SU-DHL-6 (cell line): ENCODE measurements around the gene GLE1.

ENCODE experiments used
- H2AFZ ChIP-seq: fragments of 200-600 bp; sonication (generic); 2 replicates; pipeline ENCODE4 v1.6.1; 2014; ENCODE audit warnings: low read depth, mild to moderate bottlenecking, moderate library complexity, mixed read lengths, antibody characterized with exemption, low read length; ENCODE audit not compliant: severe bottlenecking
- H3F3A ChIP-seq: fragments of 200-600 bp; shearing (Covaris generic); 2 replicates; pipeline ENCODE4 v1.6.0; 2016; ENCODE audit warnings: antibody characterized with exemption, mild to moderate bottlenecking; ENCODE audit not compliant: insufficient read depth
- H3K27ac ChIP-seq: fragments of 200-600 bp; sonication (generic); 2 replicates; pipeline ENCODE4 v1.5.1; 2016; ENCODE audit warnings: low read depth, mild to moderate bottlenecking, low read length, moderate library complexity, mixed read lengths
- H3K27me3 ChIP-seq: fragments of 200-600 bp; sonication (generic), shearing (Covaris generic); 2 replicates; pipeline ENCODE4 v1.6.0; 2014; ENCODE audit warnings: mild to moderate bottlenecking, low read length
- H3K36me3 ChIP-seq: fragments of 200-600 bp; sonication (generic); 2 replicates; pipeline ENCODE4 v1.6.1; 2014; ENCODE audit warnings: mild to moderate bottlenecking, low read length, mixed read lengths
- H3K4me2 ChIP-seq: fragments of 300-600, 200-600 bp; shearing (Covaris generic), sonication (generic); 2 replicates; pipeline ENCODE4 v1.6.0; 2014; ENCODE audit warnings: low read length, low read depth, mild to moderate bottlenecking; ENCODE audit not compliant: poor library complexity, severe bottlenecking
- H3K4me3 ChIP-seq: fragments of 200-600 bp; sonication (generic); 2 replicates; pipeline ENCODE4 v1.5.1; 2014; ENCODE audit warnings: antibody characterized with exemption, low read length, mild to moderate bottlenecking, mixed read lengths; ENCODE audit not compliant: insufficient read depth, poor library complexity, severe bottlenecking
- H3K79me2 ChIP-seq: fragments of 200-600 bp; sonication (generic); 2 replicates; pipeline ENCODE4 v1.6.1; 2014; ENCODE audit warnings: mild to moderate bottlenecking, low read length, moderate library complexity; ENCODE audit not compliant: insufficient read depth
- H3K9ac ChIP-seq: fragments of 200-600 bp; sonication (generic); 2 replicates; pipeline ENCODE4 v1.7.0; 2014; ENCODE audit warnings: mild to moderate bottlenecking, low read length
- H3K9me2 ChIP-seq: fragments of 200-600 bp; sonication (generic); replicated peaks from 2 replicates; pipeline ENCODE4 v1.6.1; 2014; ENCODE audit warnings: low read length; ENCODE audit not compliant: insufficient read depth
- H3K9me3 ChIP-seq: fragments of 200-600 bp; sonication (generic); 2 replicates; pipeline ENCODE4 v1.6.1; 2014; ENCODE audit warnings: low read length, mixed read lengths; ENCODE audit not compliant: insufficient read depth
- H4K20me1 ChIP-seq: fragments of 200-600 bp; sonication (generic); 2 replicates; pipeline ENCODE4 v1.6.1; 2014; ENCODE audit warnings: low read depth, mild to moderate bottlenecking, antibody characterized with exemption, low read length, moderate library complexity, mixed read lengths
- EZH2phosphoT487 ChIP-seq: fragments of 200-600 bp; sonication (generic), shearing (Covaris generic); conservative IDR thresholded peaks from 2 replicates; pipeline ENCODE4 v1.6.1; 2018; ENCODE audit warnings: mild to moderate bottlenecking, antibody characterized with exemption, low read length, moderate library complexity, mixed read lengths
- TF ChIP-seq, protein P1 (sequence below): fragments of 200-600 bp; sonication (generic); IDR thresholded peaks from one replicate; pipeline ENCODE4 v1.5.1; 2017; ENCODE audit warnings: antibody characterized with exemption, mild to moderate bottlenecking, low read length, moderate library complexity; ENCODE audit not compliant: insufficient read depth, poor library complexity, severe bottlenecking

GLE1 gene, protein sequence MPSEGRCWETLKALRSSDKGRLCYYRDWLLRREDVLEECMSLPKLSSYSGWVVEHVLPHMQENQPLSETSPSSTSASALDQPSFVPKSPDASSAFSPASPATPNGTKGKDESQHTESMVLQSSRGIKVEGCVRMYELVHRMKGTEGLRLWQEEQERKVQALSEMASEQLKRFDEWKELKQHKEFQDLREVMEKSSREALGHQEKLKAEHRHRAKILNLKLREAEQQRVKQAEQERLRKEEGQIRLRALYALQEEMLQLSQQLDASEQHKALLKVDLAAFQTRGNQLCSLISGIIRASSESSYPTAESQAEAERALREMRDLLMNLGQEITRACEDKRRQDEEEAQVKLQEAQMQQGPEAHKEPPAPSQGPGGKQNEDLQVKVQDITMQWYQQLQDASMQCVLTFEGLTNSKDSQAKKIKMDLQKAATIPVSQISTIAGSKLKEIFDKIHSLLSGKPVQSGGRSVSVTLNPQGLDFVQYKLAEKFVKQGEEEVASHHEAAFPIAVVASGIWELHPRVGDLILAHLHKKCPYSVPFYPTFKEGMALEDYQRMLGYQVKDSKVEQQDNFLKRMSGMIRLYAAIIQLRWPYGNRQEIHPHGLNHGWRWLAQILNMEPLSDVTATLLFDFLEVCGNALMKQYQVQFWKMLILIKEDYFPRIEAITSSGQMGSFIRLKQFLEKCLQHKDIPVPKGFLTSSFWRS

DNA sequence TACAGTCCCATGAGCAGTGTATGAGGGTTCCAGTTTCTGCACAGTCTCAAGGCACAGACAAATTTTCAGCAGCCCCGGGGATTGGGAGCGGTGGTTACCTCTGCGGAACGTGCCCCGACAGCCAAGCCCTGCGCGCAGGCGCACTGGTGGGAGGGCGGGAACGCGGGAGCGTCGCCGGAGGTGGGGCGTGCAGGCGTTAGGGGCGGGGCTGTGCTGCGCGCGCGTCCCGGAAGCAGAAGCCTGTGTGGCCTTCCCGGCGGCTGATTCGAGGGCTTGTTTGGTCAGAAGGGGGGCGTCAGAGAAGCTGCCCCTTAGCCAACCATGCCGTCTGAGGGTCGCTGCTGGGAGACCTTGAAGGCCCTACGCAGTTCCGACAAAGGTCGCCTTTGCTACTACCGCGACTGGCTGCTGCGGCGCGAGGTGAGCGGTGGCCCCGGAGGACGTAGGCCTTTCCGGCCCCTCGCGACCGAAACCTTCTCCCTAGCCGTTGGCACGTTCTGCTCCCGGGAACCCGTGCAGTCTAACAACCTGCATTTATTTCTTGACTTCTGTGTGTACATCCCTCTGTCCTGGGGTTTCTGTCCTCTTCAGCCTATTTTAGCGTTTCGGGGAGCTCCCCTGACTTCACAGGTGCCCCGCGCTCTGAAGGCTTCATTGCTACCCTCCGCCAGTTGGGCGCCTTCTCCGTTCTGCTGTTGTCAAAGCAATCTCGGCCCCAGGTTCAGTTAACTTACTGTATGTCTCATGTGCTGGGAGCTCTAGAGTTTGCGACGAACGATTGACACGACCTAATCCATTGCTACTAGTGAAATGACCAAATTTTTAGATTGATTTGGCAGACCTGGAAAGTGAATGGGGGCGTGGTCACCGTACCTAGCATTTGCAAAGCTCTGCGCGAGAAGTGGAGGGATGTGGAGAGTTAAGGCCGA is at the start of gene GLE1:
GLE1 (plus strand) TSS at position 235 of the 929 bp plus-strand sequence; CDS start at position 322, 87 bp downstream.
- Histone ChIP-seq H3K9me2 (no peaks in the 10 kb centered on the region), H3K27ac (peak within 1 kb of the TSS; percentile 64), H3K27me3 (no peaks in the 10 kb centered on the region), H3K79me2 (peaks cover 33% of the 10 kb centered on the region), H2AFZ (peak within 1 kb of the TSS; percentile 77), H3K4me2 (peak within 1 kb of the TSS; percentile 68), H3F3A (peaks cover 11% of the 10 kb centered on the region; the same call in 1 of the 2 replicates), H3K9me3 (no peaks in the 10 kb centered on the region), H3K9ac (peak within 1 kb of the TSS; percentile 87), H3K36me3 (0 out of 2 replicates have a peak, but pooled peaks cover 8% of the 10 kb centered on the region), H4K20me1 (no peaks in the 10 kb centered on the region), H3K4me3 (peak within 1 kb of the TSS; percentile 79)
- TF ChIP-seq EZH2phosphoT487, result no peak

DNA sequence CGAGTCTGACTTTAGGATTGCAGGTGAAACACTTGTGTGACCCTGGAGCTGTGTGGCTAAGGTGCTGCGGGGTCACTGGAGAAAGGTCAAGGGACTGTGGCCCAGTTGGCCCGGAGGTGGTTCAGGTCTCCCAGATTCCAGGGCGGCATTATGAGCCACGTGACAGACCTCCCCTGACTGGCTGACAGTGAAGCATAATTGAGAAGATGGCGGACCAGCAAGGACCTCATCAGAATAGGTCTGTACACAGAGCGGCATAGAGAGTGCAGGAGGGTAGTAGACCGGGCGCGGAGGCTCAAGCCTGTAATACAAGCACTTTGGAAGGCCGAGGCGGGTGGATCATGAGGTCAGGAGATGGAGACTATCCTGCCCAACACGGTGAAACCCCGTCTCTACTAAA is 49.5 kb upstream of the GLE1 start:
- Histone ChIP-seq H4K20me1 (no peaks in the 10 kb centered on the region), H3K9me2 (no peaks in the 10 kb centered on the region), H3K36me3 (peaks cover 4% of the 10 kb centered on the region; the same call in 1 of the 2 replicates), H3K4me3 (no peak overlapping the region), H3K9me3 (no peaks in the 10 kb centered on the region), H3K79me2 (peaks cover 22% of the 10 kb centered on the region), H3K27ac (no peak overlapping the region), H3K9ac (no peak overlapping the region), H2AFZ (no peak overlapping the region), H3K27me3 (no peaks in the 10 kb centered on the region), H3F3A (no peaks in the 10 kb centered on the region), H3K4me2 (no peak overlapping the region)
- no peak for TF ChIP-seq EZH2phosphoT487
- TF ChIP-seq, protein P1, sequence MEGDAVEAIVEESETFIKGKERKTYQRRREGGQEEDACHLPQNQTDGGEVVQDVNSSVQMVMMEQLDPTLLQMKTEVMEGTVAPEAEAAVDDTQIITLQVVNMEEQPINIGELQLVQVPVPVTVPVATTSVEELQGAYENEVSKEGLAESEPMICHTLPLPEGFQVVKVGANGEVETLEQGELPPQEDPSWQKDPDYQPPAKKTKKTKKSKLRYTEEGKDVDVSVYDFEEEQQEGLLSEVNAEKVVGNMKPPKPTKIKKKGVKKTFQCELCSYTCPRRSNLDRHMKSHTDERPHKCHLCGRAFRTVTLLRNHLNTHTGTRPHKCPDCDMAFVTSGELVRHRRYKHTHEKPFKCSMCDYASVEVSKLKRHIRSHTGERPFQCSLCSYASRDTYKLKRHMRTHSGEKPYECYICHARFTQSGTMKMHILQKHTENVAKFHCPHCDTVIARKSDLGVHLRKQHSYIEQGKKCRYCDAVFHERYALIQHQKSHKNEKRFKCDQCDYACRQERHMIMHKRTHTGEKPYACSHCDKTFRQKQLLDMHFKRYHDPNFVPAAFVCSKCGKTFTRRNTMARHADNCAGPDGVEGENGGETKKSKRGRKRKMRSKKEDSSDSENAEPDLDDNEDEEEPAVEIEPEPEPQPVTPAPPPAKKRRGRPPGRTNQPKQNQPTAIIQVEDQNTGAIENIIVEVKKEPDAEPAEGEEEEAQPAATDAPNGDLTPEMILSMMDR, result no peak

DNA sequence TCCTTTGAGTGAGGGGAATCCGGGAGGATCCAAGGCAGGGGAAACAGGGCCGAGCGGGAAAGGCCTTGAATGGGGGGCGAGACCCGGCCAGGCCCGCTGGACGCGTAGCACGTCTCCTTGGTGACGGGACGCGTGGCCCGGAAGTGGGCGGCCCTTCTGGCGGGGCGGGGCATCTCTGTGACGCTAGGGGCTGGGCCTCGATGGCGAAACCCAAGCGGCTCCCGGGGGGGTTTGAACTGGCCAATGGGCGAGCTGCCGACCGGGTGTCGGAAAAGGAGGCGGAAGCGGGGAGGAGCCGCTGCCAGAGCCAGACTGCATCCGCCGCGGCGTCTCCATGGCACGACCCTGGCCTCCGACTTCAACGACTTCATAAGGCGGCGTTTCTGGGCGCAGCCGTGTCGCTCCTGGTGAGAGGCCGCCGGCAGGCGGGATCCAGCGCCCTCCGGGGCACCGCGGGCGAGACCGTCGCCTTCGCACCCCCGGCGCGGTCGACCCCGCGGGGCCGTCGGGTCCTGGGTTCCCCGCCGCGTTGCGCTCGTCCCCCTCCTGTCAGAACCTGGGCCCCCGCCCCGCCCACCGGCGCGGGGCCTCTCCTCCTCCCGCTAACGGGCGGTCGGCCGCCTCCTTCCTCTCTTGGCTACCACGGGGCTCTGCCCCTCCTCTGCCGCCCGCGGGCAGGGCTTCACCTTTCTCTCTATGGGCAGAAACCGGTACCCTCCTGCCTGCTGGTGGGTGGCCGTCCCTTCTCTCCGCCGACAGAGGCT is 48.5 kb upstream of the GLE1 start, which contains the start of gene ODF2:
ODF2 (plus strand) TSS at position 158 of the 764 bp plus-strand sequence; CDS start at position 244, 86 bp downstream.
- Histone ChIP-seq H3K4me2 (peak within 1 kb of the TSS; percentile 72), H3K9ac (peak within 1 kb of the TSS; percentile 93), H3K79me2 (peaks cover 22% of the 10 kb centered on the region), H3K9me3 (no peaks in the 10 kb centered on the region), H3K27me3 (no peaks in the 10 kb centered on the region), H4K20me1 (no peaks in the 10 kb centered on the region), H2AFZ (peak within 1 kb of the TSS; percentile 85), H3K36me3 (peaks cover 5% of the 10 kb centered on the region; the same call in 1 of the 2 replicates), H3K4me3 (peak within 1 kb of the TSS; percentile 74), H3K9me2 (no peaks in the 10 kb centered on the region), H3K27ac (peak within 1 kb of the TSS; percentile 81), H3F3A (no peaks in the 10 kb centered on the region)
- TF ChIP-seq, protein P1, result no peak
- no peak for TF ChIP-seq EZH2phosphoT487
